ENCODE results near the gene SPOCK1.

Gene SPOCK1

DNA sequence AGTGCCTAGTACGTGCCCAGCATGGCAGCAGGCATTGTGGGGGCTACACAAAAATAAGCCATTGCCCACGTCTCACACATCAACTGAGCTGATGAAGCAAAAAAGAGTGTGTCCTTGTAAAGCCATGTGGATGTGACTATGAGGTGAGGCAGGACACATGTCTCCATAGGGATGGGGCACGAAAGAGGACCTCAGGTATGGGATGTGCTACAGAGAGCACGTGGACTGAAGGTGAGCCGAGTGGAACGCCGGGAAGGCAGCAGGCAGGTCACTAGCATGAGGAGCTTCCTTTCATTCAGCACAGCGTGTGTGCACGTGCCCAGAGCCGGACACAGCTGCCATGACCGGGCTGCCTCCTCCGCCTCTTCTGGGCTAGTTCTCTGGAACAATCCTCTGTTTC is 429.8 kb downstream of the SPOCK1 start:
- no peak for DNase-seq (ENCODE audit: low spot score)

DNA sequence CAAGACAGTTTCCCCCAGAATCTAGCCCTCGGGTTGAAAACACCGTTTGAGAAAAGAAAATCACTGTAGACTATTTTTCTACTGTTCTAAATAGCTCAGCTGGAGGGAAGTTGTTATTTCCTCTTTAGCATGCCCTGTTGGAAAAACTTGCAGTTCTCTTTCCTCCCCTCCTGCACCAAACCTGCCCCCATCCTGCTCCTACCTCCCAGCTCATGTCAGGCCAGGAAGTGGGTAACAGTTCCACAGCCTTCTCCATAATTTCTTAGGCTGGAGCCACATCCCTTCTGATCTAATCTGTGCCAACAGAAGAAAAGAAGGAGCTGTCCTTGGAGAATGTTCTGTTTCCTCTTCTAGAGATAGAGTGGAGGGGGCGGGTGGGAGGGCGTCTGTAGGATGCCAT is 437.7 kb downstream of the SPOCK1 start:
- no peak for DNase-seq (ENCODE audit: low spot score)

DNA sequence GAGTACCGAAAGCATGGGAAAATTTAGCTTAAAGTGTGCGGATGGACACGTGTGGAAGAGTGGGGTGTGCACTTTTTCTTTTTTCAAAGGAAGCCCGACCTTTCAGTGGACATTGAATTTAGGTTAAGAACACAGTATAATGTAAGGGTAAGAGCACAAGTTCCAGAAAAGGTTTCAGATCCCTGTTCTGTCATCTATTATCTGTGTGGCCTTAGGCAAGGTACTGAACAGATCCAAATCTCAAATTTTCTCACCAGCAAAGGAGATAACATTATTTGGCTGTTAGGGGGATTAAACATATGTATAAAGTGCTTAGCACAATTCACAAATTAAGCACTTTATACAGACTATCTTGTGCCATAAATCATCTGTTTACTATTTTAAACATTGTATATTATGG is 441.0 kb downstream of the SPOCK1 start:
- DNase-seq (ENCODE audit: low spot score), result no peak

GRCh38 chr5:137056676-137057075 is 442.4 kb downstream of the SPOCK1 start:
- DNase-seq (ENCODE audit: low spot score), result no peak

GRCh38 chr5:137055271-137055872 is 443.8 kb downstream of the SPOCK1 start:
- DNase-seq (ENCODE audit: low spot score), result no peak

DNA sequence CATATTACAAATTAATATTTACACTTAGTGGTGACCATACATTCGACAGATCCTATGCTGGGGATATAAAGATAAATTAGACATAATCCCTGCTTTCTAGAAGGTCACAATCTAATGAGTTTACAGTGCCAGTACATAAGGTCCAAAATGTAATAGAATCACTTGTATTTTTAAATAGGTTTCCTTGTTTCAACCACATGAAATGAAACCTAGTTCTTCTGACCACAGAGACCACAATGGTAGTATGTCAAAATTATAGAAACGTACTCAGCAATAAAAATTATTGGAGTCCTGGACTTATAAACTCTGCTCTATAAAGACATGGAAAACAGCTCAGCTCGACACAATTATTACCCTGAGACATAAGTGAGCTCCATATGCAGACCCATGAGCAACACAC is 444.3 kb downstream of the SPOCK1 start:
- DNase-seq (ENCODE audit: low spot score), result no peak

- DNase-seq (ENCODE audit: low spot score), result no peak
Measured at GRCh38 chr5:137054335-137054734, 444.8 kb downstream of the SPOCK1 start.

- no peak for DNase-seq (ENCODE audit: low spot score)
Measured at GRCh38 chr5:137051161-137051560, 448.0 kb downstream of the SPOCK1 start.

GRCh38 chr5:137040641-137041340 is 458.3 kb downstream of the SPOCK1 start:
- no peak for DNase-seq (ENCODE audit: low spot score)

- DNase-seq (ENCODE audit: low spot score), result no peak
Measured at GRCh38 chr5:137040024-137040423, 459.1 kb downstream of the SPOCK1 start.

DNA sequence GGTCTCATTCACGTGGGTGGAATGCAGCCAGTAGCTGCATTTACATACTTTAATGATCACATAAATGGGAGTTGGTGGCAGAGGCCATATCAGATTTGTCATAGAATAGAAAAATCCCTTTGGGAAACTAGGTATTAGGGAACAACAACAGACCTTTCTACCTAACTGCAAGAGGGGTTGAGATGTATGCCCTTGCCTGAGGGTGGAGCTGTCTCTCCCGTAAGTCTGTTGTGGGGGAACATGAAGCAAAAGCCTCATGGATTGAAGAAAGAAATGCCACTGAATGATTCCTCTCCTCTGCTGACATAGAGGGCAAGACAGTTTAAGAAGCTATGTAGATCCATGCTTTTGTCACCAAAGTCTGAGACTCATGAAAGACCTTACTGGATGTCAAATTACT is 461.3 kb downstream of the SPOCK1 start:
- DNase-seq (ENCODE audit: low spot score), result no peak

DNA sequence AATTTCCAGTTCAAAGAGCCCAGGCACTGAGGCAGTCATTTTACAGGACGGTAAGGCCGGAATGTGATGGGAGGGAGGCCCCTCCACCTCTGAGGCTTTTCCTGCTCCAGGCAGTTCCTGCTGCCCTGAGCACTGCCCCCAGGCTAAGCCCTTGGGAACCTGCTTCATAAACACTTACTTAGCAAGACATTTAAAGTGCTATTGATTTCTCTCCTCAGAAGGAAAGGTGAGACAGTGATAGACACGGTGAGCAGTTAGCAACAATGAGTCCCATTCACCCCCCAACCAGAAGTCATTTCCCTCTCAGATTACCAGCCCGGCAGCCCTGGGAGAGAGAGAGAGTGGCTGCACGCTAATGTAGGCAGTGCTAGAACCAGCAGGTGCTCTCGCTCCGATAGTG is 462.5 kb downstream of the SPOCK1 start:
- DNase-seq (ENCODE audit: low spot score), result no peak

DNA sequence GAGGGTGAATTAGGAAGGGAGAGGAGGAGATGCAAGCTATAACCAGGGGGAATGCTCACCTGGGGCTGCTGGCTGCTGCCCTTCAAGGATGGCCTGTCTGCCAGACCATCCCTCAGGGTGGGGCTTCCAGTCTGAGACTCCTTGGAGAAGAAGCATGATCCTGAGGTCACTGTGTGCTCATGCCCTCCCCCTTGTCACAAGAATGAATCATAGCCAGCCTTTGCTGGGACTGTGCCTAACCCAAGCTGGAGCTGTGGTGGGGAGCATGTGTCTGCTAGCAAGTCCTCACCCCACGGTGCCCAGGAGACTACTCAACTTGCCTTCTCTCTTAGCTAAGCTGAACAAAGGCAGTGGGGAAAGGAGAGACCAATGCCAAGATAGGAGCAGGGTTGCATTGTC is 463.6 kb downstream of the SPOCK1 start:
- no peak for DNase-seq (ENCODE audit: low spot score)

DNA sequence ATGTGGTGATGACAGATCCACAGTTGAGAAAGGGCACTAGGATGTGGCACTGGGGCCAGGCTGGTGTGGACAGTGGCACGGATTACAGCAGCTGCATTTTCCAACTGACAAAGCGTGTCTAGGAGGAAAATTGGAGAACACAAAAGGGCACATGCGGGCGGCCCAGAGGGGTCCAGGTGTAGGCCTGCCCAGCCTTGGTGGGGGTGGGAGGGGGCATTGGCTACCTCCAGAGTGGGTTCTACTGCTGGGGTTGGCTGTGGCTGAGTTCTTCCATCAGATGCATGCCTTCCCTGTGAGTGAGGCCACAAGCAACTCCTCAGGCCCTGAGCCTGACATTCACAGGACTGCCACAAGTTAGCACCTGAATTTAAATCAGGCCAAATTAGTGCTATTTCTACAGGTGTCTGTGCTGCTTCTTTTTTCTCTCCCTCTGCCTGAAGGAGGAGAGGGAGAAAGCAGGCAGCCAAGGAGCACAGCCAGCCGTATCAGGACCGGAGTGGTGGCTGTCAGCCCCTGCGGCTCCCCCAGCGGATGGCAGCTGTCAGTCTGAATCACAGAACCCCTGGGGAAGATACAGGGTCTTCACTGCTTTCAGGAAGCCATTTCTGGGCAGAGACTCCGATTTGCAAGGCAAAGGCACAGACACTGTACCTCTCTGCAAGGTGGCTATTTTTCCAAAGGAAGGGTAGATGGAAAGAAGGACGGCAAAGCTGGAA is 464.2 kb downstream of the SPOCK1 start:
- DNase-seq (ENCODE audit: low spot score), result no peak

- no peak for DNase-seq (ENCODE audit: low spot score)
Measured at GRCh38 chr5:137034213-137034612, 464.9 kb downstream of the SPOCK1 start.

GRCh38 chr5:137032929-137033328 is 466.2 kb downstream of the SPOCK1 start:
- no peak for DNase-seq (ENCODE audit: low spot score)

GRCh38 chr5:137027758-137028157 is 471.4 kb downstream of the SPOCK1 start:
- no peak for DNase-seq (ENCODE audit: low spot score)

DNA sequence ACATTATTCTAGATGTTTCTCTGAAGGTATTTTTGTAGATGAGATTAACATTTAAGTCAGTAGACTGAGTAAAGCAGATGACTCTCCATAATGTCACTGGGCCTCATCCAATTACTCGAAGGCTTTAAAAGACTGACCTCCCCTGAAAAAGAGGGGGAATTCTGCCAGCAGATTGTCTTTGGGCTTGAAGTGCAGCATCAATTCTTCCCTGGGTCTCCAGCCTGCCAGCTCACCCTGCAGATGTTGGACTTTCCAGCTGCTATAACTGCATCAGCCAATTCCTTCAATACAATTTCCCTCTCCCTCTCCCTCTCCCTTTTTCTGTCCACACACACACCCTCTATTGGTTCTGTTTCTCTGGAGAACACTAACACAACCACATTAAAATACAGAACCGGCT is 472.8 kb downstream of the SPOCK1 start:
- DNase-seq (ENCODE audit: low spot score), result no peak

- no peak for DNase-seq (ENCODE audit: low spot score)
Measured at GRCh38 chr5:137024044-137024443, 475.1 kb downstream of the SPOCK1 start.

- no peak for DNase-seq (ENCODE audit: low spot score)
Measured at GRCh38 chr5:137023371-137023770, 475.8 kb downstream of the SPOCK1 start.

GRCh38 chr5:137022725-137023124 is 476.4 kb downstream of the SPOCK1 start:
- no peak for DNase-seq (ENCODE audit: low spot score)

DNA sequence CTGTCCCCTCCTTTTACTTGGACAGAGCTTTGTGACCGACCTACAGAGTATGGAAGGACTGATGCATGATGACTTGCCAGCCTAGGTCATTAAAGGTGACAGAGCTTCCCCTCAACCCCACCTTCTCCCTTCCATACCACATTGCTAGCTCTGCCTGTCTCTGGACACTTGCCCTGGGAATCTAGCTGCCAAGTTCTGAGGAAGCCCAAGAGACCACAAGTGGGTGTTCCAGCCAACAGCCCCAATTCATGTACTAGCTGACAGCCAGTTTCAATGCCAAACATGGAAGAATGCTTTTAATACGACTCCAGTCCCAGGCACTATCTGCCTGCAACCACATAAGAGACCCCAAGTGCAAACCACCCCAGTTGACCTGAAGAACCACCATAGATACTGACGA is 477.1 kb downstream of the SPOCK1 start:
- no peak for DNase-seq (ENCODE audit: low spot score)

DNA sequence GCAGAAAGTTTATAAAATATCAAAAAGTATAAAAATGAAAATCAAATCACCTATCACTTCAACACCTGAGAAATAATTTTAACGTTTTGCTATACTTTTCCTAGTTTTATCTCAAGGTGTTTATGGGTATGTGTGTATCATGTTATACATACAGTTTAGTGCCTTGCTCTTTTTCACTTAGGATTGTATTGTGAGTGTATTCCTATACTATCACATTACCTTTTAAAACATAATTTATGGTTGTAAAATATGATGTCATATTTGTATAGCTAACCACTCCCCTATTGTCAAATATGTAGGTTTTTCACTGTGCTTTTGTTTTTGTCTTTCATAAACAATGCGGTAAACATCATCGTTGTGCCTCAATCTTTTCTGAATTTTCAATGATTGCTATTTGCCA is 479.9 kb downstream of the SPOCK1 start:
- no peak for DNase-seq (ENCODE audit: low spot score)

Measured in CD4-positive, alpha-beta T cell treated with Interleukin-2 at 100 ng/mL for 4 hours (primary cell).